Progenitor cell of endocrine pancreas (in vitro differentiated cells): Measurements from ENCODE around the gene ERN1. TPM values are rescaled to one million over a fixed set of nuclear protein-coding genes. Genes with fewer than 3 reads are reported as not detected.

Source experiments
- DNase-seq: peaks from one replicate; pipeline ENCODE4 v3.0.0; 2021; ENCODE audit warnings: low spot score; ENCODE audit not compliant: unreplicated experiment
- H3K27ac Mint-ChIP-seq: 2 replicates; pipeline ENCODE4 v1.8.0; 2021; ENCODE audit warnings: mild to moderate bottlenecking, moderate library complexity, mixed read lengths
- H3K27me3 Mint-ChIP-seq: 2 replicates; pipeline ENCODE4 v1.8.0; 2021; ENCODE audit warnings: mixed read lengths
- H3K36me3 Mint-ChIP-seq: 2 replicates; pipeline ENCODE4 v1.8.0; 2022; ENCODE audit warnings: mixed read lengths; ENCODE audit not compliant: insufficient read depth
- H3K4me1 Mint-ChIP-seq: 2 replicates; pipeline ENCODE4 v1.8.0; 2021; ENCODE audit warnings: low read depth, mixed read lengths
- H3K4me3 Mint-ChIP-seq: 2 replicates; pipeline ENCODE4 v1.8.0; 2021; ENCODE audit warnings: low read depth, mild to moderate bottlenecking, moderate library complexity, mixed read lengths
- H3K9me3 Mint-ChIP-seq: 2 replicates; pipeline ENCODE4 v1.8.0; 2021; ENCODE audit warnings: low read depth, mixed read lengths
- total RNA-seq: library from RNA; stranded (reverse); gene quantifications from 2 replicates; pipeline ENCODE4 v1.2.1, GENCODE V29; 2021
- TF ChIP-seq, protein P1 (sequence below): fragments of 200-600 bp; sonication (generic); IDR thresholded peaks from one replicate; pipeline ENCODE4 v1.5.0; 2021; ENCODE audit warnings: antibody characterized with exemption, mild to moderate bottlenecking; ENCODE audit not compliant: unreplicated experiment

ERN1 gene
- total RNA-seq, 1 donor from 2014 or later: 43.1 TPM

DNA sequence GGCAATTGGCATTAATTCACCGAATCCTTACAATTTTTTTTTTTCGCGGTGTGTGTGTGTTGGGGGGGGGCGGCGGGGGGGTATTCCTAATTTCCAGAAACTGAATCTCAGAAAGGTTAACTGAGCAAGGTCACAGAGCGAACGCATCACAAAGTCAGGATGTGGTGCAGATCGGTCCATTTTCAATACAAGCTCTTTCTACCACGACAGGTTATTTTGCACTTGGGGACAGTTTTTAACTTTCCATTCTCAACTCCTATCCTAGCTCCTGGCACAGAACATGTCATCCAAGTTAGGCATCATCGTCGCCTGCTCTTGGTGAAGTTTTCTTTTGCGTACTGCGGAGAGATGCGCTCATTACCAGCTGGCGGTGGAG, 15.4 kb upstream of the ERN1 start:
- H3K4me1 Mint-ChIP-seq: peaks cover 14% of the 10 kb centered on the region
- H3K27ac Mint-ChIP-seq: no peak overlapping the region
- H3K4me3 Mint-ChIP-seq: no peak overlapping the region
- H3K36me3 Mint-ChIP-seq: peaks cover 3% of the 10 kb centered on the region
- TF ChIP-seq, protein P1, sequence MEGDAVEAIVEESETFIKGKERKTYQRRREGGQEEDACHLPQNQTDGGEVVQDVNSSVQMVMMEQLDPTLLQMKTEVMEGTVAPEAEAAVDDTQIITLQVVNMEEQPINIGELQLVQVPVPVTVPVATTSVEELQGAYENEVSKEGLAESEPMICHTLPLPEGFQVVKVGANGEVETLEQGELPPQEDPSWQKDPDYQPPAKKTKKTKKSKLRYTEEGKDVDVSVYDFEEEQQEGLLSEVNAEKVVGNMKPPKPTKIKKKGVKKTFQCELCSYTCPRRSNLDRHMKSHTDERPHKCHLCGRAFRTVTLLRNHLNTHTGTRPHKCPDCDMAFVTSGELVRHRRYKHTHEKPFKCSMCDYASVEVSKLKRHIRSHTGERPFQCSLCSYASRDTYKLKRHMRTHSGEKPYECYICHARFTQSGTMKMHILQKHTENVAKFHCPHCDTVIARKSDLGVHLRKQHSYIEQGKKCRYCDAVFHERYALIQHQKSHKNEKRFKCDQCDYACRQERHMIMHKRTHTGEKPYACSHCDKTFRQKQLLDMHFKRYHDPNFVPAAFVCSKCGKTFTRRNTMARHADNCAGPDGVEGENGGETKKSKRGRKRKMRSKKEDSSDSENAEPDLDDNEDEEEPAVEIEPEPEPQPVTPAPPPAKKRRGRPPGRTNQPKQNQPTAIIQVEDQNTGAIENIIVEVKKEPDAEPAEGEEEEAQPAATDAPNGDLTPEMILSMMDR: no peak
- no peak for DNase-seq
- H3K27me3 Mint-ChIP-seq: no peaks in the 10 kb centered on the region
- no peaks in the 10 kb centered on the region for H3K9me3 Mint-ChIP-seq

DNA sequence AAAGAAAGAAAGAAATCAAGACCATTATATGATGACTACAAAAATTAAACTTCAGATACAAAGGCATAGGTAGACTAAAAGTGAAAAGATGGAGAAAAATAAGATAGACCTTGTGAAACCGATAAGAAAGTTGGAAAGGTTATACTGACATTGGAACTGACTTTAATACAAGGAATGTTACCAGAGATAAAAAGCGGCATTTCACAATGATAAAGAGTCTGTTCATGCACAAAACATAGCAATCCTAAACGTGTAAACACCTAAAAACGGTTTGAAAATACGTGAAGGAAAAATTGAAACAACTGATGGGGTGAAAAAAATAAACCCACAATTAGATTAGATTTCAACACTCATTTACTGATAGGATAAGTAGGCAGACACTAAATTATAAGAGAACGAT, 9.6 kb upstream of the ERN1 start:
- H3K27ac Mint-ChIP-seq: no peak overlapping the region
- no peaks in the 10 kb centered on the region for H3K4me1 Mint-ChIP-seq
- no peaks in the 10 kb centered on the region for H3K9me3 Mint-ChIP-seq
- H3K27me3 Mint-ChIP-seq: no peaks in the 10 kb centered on the region
- no peak overlapping the region for H3K4me3 Mint-ChIP-seq
- H3K36me3 Mint-ChIP-seq: no peaks in the 10 kb centered on the region
- no peak for DNase-seq
- TF ChIP-seq, protein P1: no peak

DNA sequence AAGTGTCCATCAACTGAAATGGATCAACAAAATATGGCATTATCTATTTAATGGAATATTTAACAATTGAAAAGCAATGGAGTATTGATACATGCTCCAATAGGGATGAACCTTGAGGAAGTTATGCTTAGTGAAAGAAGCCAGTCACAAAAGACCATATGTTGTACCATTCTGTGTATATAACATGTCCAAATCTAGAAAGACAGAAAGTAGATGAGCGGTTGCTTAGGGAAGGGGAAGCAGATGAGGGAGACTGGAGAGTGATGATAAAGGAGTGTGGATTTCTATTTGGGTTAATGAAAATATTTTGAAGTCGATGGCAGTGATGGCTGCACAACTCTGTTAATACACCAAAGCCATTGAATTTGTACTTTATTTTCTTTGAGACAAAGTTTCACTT, 8.5 kb upstream of the ERN1 start:
- Mint-ChIP-seq H3K4me3 (no peak overlapping the region), H3K27me3 (no peaks in the 10 kb centered on the region), H3K36me3 (no peaks in the 10 kb centered on the region), H3K4me1 (peaks cover 1% of the 10 kb centered on the region), H3K9me3 (no peaks in the 10 kb centered on the region), H3K27ac (no peak overlapping the region)
- TF ChIP-seq, protein P1: no peak
- DNase-seq: no peak

DNA sequence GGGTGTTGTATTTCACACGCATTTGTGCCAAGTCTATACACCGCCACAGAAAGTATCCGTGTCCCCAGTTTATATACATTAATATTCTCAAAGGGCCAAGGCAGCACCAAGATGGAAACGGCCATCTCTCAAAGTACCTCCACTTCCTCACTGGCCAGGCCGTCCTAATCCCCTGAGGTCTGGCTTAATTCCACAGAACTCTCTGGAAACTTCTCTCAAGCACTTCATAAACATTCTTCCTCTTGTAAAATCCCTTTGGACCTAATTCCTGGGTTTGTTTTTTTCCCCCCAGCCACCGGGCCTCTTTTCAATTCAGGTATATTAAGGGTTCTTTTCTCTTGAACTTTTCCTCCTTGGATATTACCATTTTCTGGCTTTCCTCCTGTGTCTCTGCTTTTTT, 5.1 kb upstream of the ERN1 start:
- Mint-ChIP-seq H3K36me3 (no peaks in the 10 kb centered on the region), H3K9me3 (no peaks in the 10 kb centered on the region), H3K4me1 (peaks cover 5% of the 10 kb centered on the region), H3K27ac (no peak overlapping the region), H3K27me3 (peaks cover 13% of the 10 kb centered on the region), H3K4me3 (no peak overlapping the region)
- no peak for DNase-seq
- TF ChIP-seq, protein P1: no peak

DNA sequence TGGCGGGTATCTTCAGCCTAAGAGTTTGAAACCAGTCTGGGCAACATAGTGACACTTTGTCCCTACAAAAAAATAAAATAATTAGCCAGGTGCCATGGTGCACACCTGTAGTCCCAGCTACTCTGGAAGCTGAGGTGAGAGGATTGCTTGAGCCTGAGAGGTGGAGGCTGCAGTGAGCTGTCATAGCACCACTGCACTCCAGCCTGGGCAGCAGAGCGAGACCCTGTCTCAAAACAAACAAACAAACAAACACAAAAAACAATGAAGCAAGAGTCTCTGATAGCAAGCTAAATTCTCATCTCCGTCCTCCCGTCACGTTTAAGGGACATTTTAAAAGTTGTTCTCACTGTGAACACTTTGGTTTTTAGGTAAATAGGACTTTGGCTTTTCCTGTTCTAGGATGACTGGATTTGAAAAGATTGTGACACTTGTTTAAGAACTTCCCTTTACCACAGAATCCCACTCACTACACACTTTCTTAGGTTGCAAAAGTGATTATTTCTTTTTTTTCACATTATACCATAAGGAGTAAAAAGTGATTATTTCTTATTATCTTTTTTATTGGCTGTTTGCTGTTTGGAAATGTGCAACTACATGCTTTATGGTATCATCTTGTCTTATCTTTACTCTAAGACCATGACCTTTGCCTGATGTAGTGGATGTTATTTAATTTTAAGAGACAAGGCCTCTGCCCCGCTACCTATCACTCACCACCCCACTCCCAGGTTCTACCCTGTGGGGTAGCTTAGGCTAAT, 4.4 kb upstream of the ERN1 start:
- H3K27ac Mint-ChIP-seq: no peak overlapping the region
- peaks cover 5% of the 10 kb centered on the region for H3K4me1 Mint-ChIP-seq
- no peak overlapping the region for H3K4me3 Mint-ChIP-seq
- no peaks in the 10 kb centered on the region for H3K9me3 Mint-ChIP-seq
- DNase-seq: no peak
- TF ChIP-seq, protein P1: no peak
- H3K27me3 Mint-ChIP-seq: peaks cover 13% of the 10 kb centered on the region
- H3K36me3 Mint-ChIP-seq: no peaks in the 10 kb centered on the region
